Ovary (tissue), 9 donors: ENCODE measurements around the gene C16orf54. TPM values are rescaled to one million over a fixed set of nuclear protein-coding genes. Genes with fewer than 3 reads are reported as not detected.
"Not testable (repeated sequence)": the region's sequence is repeated elsewhere in the genome, so short reads cannot be mapped to it uniquely, and the experiment has no call there.

Experiments
- DNase-seq, 5 donors: peaks; one replicate each; pipeline ENCODE4 v3.0.0-alpha.2; 2019 to 2020
- H3K27ac ChIP-seq, 2 donors: fragments of 200-600 bp; one replicate each; pipeline versions ENCODE4 v1.5.1 to v1.8.0; 2019 to 2022
- H3K27me3 ChIP-seq: fragments of 200-600 bp; one replicate; pipeline ENCODE4 v1.8.0; 2022
- H3K36me3 ChIP-seq: fragments of 200-600 bp; sonication (generic); one replicate; pipeline ENCODE4 v1.5.1; 2019
- H3K4me1 ChIP-seq: one replicate; pipeline ENCODE4 v1.8.1; 2013; ENCODE audit warnings: mild to moderate bottlenecking, moderate library complexity; ENCODE audit not compliant: insufficient read depth
- H3K4me3 ChIP-seq: fragments of 200-600 bp; sonication (generic); one replicate; pipeline ENCODE4 v1.5.1; 2017
- H3K9me3 ChIP-seq, 2 donors: fragments of 200-600 bp in 1 of 2; sonication (generic) in 1 of 2; one replicate each; pipeline versions ENCODE4 v1.5.1 to v1.8.1; 2013 to 2019; ENCODE audit warnings: mild to moderate bottlenecking in 1 of 2, moderate library complexity in 1 of 2
- EP300 ChIP-seq: sonication (generic); formaldehyde crosslinking; IDR thresholded peaks from one replicate; pipeline ENCODE4 v1.6.1; 2017; ENCODE audit warnings: antibody characterized with exemption
- POLR2A ChIP-seq: fragments of 450-650 bp; IDR thresholded peaks from one replicate; pipeline ENCODE4 v1.6.1; 2017; ENCODE audit warnings: antibody characterized with exemption, mild to moderate bottlenecking, moderate library complexity
- WGBS, 3 donors: extraction: QIAGEN DNeasy Blood & Tissue Kit in 1 of 3; methylation state at CpG; one replicate each; pipeline versions ENCODE4 v1.1.5 to v1.1.7; 2013 to 2017; 5-methylcytosine and 5-hydroxymethylcytosine counted together
- intact Hi-C, 4 donors: fragments of 100-400 bp; cut with DNase I; formaldehyde crosslinking; loops; one replicate each; pipeline versions ENCODE4 v1.11.0 to v1.15.1; 2022 to 2023
- polyA plus RNA-seq, 2 donors: library from polyadenylated mRNA; stranded (reverse); fragments of 200-250 nt in 1 of 2; fragments of 350-450 nt in 1 of 2; fragmentation: Illumina TruSeq in 1 of 2; extraction: RNeasy Lipid Tissue Mini Kit (QIAGEN cat#74804) in 1 of 2; gene quantifications; one replicate each; pipeline ENCODE4 v1.2.3, GENCODE V29; 2013 to 2014
- total RNA-seq, 7 donors: library from RNA; depleted of rRNA in 2 of 7; stranded (reverse); fragments of >200 nt in 2 of 7; fragmentation: NEBNext Ultra II Directional in 3 of 7; extraction: Animal tissue kit (Norgen Biotek cat#: 25700) in 3 of 7; gene quantifications; one replicate each; pipeline versions ENCODE4 v1.1.0 to v1.2.4, GENCODE V29; 2016 to 2023
- TF ChIP-seq, protein P1 (sequence below), 3 donors: fragments of 450-650 bp in 2 of 3; fragments of 200-600 bp in 1 of 3; IDR thresholded peaks; one replicate each; pipeline versions ENCODE4 v1.5.1 to v1.8.0; 2016 to 2022; ENCODE audit warnings: antibody characterized with exemption in 3 of 3, mild to moderate bottlenecking in 1 of 3
- donor health status: DM: no; HTN: no; CAD: no; lungs with moderate emphysema.
- donor health status: DM: no; HTN: no; CAD: no.
- donor health status: Bipolar disorder and iron deficiency.
- donor health status: DM: yes; HTN: yes; CAD: no.
- donor health status: DM: no; HTN: no; CAD: no.
- donor health status: DM: yes; HTN: yes; CAD: no.

Gene C16orf54
- total and polyA plus RNA-seq, 9 donors, result 0.12 to 1.7 (median 0.30) TPM

GRCh38 chr16:29743827-29744531, 1.8 kb downstream of the C16orf54 start:
- WGBS, 3 donors, result 85 to 89% (median 87%) methylated on average over 16 to 21 of the region's 21 CpGs
- H3K9me3 ChIP-seq, result no peaks in the 10 kb centered on the region
- no peak for DNase-seq
- H3K36me3 ChIP-seq, result no peaks in the 10 kb centered on the region
- H3K4me1 ChIP-seq, result no peaks in the 10 kb centered on the region
- intact Hi-C loops, result loop anchor here in 2 of 4 donors (10.0 kb wide), 2 partner anchors 51 to 739 kb away; partner anchors contain the start of gene KIF22 (in 1 of the 2)
- TF ChIP-seq, protein P1, sequence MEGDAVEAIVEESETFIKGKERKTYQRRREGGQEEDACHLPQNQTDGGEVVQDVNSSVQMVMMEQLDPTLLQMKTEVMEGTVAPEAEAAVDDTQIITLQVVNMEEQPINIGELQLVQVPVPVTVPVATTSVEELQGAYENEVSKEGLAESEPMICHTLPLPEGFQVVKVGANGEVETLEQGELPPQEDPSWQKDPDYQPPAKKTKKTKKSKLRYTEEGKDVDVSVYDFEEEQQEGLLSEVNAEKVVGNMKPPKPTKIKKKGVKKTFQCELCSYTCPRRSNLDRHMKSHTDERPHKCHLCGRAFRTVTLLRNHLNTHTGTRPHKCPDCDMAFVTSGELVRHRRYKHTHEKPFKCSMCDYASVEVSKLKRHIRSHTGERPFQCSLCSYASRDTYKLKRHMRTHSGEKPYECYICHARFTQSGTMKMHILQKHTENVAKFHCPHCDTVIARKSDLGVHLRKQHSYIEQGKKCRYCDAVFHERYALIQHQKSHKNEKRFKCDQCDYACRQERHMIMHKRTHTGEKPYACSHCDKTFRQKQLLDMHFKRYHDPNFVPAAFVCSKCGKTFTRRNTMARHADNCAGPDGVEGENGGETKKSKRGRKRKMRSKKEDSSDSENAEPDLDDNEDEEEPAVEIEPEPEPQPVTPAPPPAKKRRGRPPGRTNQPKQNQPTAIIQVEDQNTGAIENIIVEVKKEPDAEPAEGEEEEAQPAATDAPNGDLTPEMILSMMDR (IDR thresholded peaks at IDR 0.05), result no peak
- no peak for TF ChIP-seq POLR2A
- no peak for TF ChIP-seq EP300
- H3K4me3 ChIP-seq, result no peak overlapping the region
- no peaks in the 10 kb centered on the region for H3K27me3 ChIP-seq
- H3K27ac ChIP-seq, result no peak overlapping the region

DNA sequence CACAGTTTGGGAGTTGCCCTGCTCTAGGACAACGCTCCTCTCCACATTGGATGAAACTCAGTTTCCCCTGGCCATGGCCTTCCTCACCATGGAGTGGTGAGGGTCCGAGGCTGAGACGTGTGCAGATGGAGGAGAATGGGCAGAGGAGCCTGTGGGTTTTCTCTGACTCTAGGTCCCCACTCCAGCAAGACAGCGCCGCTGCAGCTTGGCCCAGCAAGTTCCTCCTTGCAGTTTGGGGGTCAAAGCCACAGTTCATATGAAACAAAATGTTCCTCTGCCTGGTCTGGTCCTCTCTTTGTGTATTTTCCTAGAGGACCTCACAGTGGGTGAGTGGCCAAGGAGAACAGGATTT, 2.3 kb downstream of the C16orf54 start:
- no peaks in the 10 kb centered on the region for H3K4me1 ChIP-seq
- no peak overlapping the region for H3K4me3 ChIP-seq
- H3K27me3 ChIP-seq, result no peaks in the 10 kb centered on the region
- H3K9me3 ChIP-seq, result no peaks in the 10 kb centered on the region
- 94 to 97% (median 96%) methylated on average over 5 of the region's 5 CpGs for WGBS, 3 donors
- H3K27ac ChIP-seq, result no peak overlapping the region
- no peak for TF ChIP-seq EP300
- TF ChIP-seq, protein P1 (IDR thresholded peaks at IDR 0.05), result no peak
- no peak for TF ChIP-seq POLR2A
- intact Hi-C loops, result loop anchor here in 2 of 4 donors (10.0 kb wide), 2 partner anchors 51 to 739 kb away; partner anchors contain the start of gene KIF22 (in 1 of the 2)
- H3K36me3 ChIP-seq, result no peaks in the 10 kb centered on the region
- DNase-seq, result no peak

GRCh38 chr16:29742683-29743275, 3.0 kb downstream of the C16orf54 start:
- intact Hi-C loops, result loop anchor here in 2 of 4 donors (10.0 kb wide), 2 partner anchors 52 to 738 kb away; partner anchors contain the start of gene KIF22 (in 1 of the 2)
- 82 to 88% (median 83%) methylated on average over 7 of the region's 7 CpGs for WGBS, 3 donors
- Histone ChIP-seq H3K4me1 (no peaks in the 10 kb centered on the region), H3K27me3 (no peaks in the 10 kb centered on the region), H3K9me3 (no peaks in the 10 kb centered on the region), H3K4me3 (no peak overlapping the region), H3K27ac (no peak overlapping the region), H3K36me3 (no peaks in the 10 kb centered on the region)
- DNase-seq, result no peak
- TF ChIP-seq EP300 (no peak), POLR2A (no peak)
- TF ChIP-seq, protein P1 (IDR thresholded peaks at IDR 0.05), result no peak

GRCh38 chr16:29740630-29741015, 5.2 kb downstream of the C16orf54 start:
- DNase-seq, H3K9me3 ChIP-seq, H3K36me3 ChIP-seq, H3K27me3 ChIP-seq, H3K4me1 ChIP-seq, H3K4me3 ChIP-seq, H3K27ac ChIP-seq: not testable (repeated sequence)
- intact Hi-C loops, result loop anchor here in 2 of 4 donors (10.0 kb wide), 2 partner anchors 54 to 736 kb away; partner anchors contain the start of gene KIF22 (in 1 of the 2)
- WGBS, 3 donors, result 36 to 53% (median 49%) methylated on average over 11 of the region's 11 CpGs

GRCh38 chr16:29739927-29740629, 5.7 kb downstream of the C16orf54 start:
- not testable (repeated sequence) for H3K36me3 ChIP-seq, DNase-seq, H3K9me3 ChIP-seq, H3K27me3 ChIP-seq, H3K4me1 ChIP-seq, H3K27ac ChIP-seq, H3K4me3 ChIP-seq
- intact Hi-C loops, result loop anchor here in 2 of 4 donors (10.0 kb wide), 3 partner anchors 55 to 755 kb away; partner anchors contain the start of genes KIF22 (in 1 of the 2) and LAT (in 1 of the 2)
- 75 to 88% (median 83%) methylated on average over 6 of the region's 6 CpGs for WGBS, 3 donors
